Measurements from ENCODE around the gene ASCC1.
A peak's percentile ranks its signal among the peaks of the same experiment; 100 is the strongest.

The ASCC1 gene

GRCh38 chr10:72240371-72240770 is 24.3 kb upstream of the ASCC1 start:
- H3K4me3 ChIP-seq (ENCODE audit: low read depth in 1 of 2, low read length in 2 of 2) = no peak overlapping the region
- H3K9ac ChIP-seq (ENCODE audit: low read depth, low read length) = no peak overlapping the region
- ATAC-seq (ENCODE audit: insufficient read depth, low read depth) = no peak
- H3K27ac ChIP-seq (ENCODE audit: low read length) = no peak overlapping the region
- peaks cover 5% of the 10 kb centered on the region; the same call in 1 of the 2 replicates for H3K4me1 ChIP-seq (ENCODE audit: insufficient read depth, low read length)
- H3K27me3 ChIP-seq (ENCODE audit: insufficient read depth, low read length, poor library complexity) = no peaks in the 10 kb centered on the region
- no peaks in the 10 kb centered on the region for H3K9me3 ChIP-seq (ENCODE audit: insufficient read depth, low read length, severe bottlenecking)
- no peak for DNase-seq
- H3K36me3 ChIP-seq (ENCODE audit: insufficient read depth, low read length) = peaks cover 28% of the 10 kb centered on the region
- H3K4me2 ChIP-seq (ENCODE audit: insufficient read depth, low read length) = no peak overlapping the region
- H3K79me2 ChIP-seq (ENCODE audit: insufficient read depth, low read length) = no peaks in the 10 kb centered on the region
- TF ChIP-seq CTCF (IDR thresholded peaks at IDR 0.05; ENCODE audit: borderline replicate concordance, extremely low read depth, low read length, poor library complexity, severe bottlenecking) (no peak), EZH2 (IDR thresholded peaks at IDR 0.05; ENCODE audit: borderline replicate concordance, low read depth, low read length, severe bottlenecking) (no peak)
- H2AFZ ChIP-seq (ENCODE audit: low read depth, low read length) = no peak overlapping the region
- no peaks in the 10 kb centered on the region for H4K20me1 ChIP-seq (ENCODE audit: insufficient read depth, low read length)

GRCh38 chr10:72239409-72239808 is 23.3 kb upstream of the ASCC1 start:
- Histone ChIP-seq H2AFZ (ENCODE audit: low read depth, low read length) (no peak overlapping the region), H3K27me3 (ENCODE audit: insufficient read depth, low read length, poor library complexity) (no peaks in the 10 kb centered on the region), H3K4me1 (ENCODE audit: insufficient read depth, low read length) (peaks cover 5% of the 10 kb centered on the region; the same call in 1 of the 2 replicates), H3K9me3 (ENCODE audit: insufficient read depth, low read length, severe bottlenecking) (no peaks in the 10 kb centered on the region), H3K4me2 (ENCODE audit: insufficient read depth, low read length) (no peak overlapping the region), H3K4me3 (ENCODE audit: low read depth in 1 of 2, low read length in 2 of 2) (no peak overlapping the region), H3K9ac (ENCODE audit: low read depth, low read length) (no peak overlapping the region), H4K20me1 (ENCODE audit: insufficient read depth, low read length) (no peaks in the 10 kb centered on the region), H3K36me3 (ENCODE audit: insufficient read depth, low read length) (peaks cover 36% of the 10 kb centered on the region), H3K27ac (ENCODE audit: low read length) (0 out of 2 replicates have a peak overlapping the region, but pooled peaks have one; percentile 1), H3K79me2 (ENCODE audit: insufficient read depth, low read length) (no peaks in the 10 kb centered on the region)
- DNase-seq (no peak), ATAC-seq (ENCODE audit: insufficient read depth, low read depth) (no peak)
- TF ChIP-seq EZH2 (IDR thresholded peaks at IDR 0.05; ENCODE audit: borderline replicate concordance, low read depth, low read length, severe bottlenecking) = no peak
- TF ChIP-seq CTCF (IDR thresholded peaks at IDR 0.05; ENCODE audit: borderline replicate concordance, extremely low read depth, low read length, poor library complexity, severe bottlenecking) = no peak

- Histone ChIP-seq H3K4me3 (ENCODE audit: low read depth in 1 of 2, low read length in 2 of 2) (no peak overlapping the region), H3K79me2 (ENCODE audit: insufficient read depth, low read length) (no peaks in the 10 kb centered on the region), H3K9me3 (ENCODE audit: insufficient read depth, low read length, severe bottlenecking) (no peaks in the 10 kb centered on the region), H3K4me1 (ENCODE audit: insufficient read depth, low read length) (peaks cover 5% of the 10 kb centered on the region; the same call in 1 of the 2 replicates), H4K20me1 (ENCODE audit: insufficient read depth, low read length) (no peaks in the 10 kb centered on the region), H3K36me3 (ENCODE audit: insufficient read depth, low read length) (peaks cover 41% of the 10 kb centered on the region), H2AFZ (ENCODE audit: low read depth, low read length) (no peak overlapping the region), H3K4me2 (ENCODE audit: insufficient read depth, low read length) (no peak overlapping the region), H3K27me3 (ENCODE audit: insufficient read depth, low read length, poor library complexity) (no peaks in the 10 kb centered on the region), H3K9ac (ENCODE audit: low read depth, low read length) (no peak overlapping the region), H3K27ac (ENCODE audit: low read length) (no peak overlapping the region)
- ATAC-seq (ENCODE audit: insufficient read depth, low read depth) = no peak
- TF ChIP-seq EZH2 (IDR thresholded peaks at IDR 0.05; ENCODE audit: borderline replicate concordance, low read depth, low read length, severe bottlenecking) = no peak
- DNase-seq = no peak
Observed at GRCh38 chr10:72238392-72239175, 22.5 kb upstream of the ASCC1 start.

GRCh38 chr10:72235544-72236279 is 19.6 kb upstream of the ASCC1 start:
- no peak overlapping the region for H3K27ac ChIP-seq (ENCODE audit: low read length)
- TF ChIP-seq CTCF (IDR thresholded peaks at IDR 0.05; ENCODE audit: borderline replicate concordance, extremely low read depth, low read length, poor library complexity, severe bottlenecking) (no peak), EZH2 (IDR thresholded peaks at IDR 0.05; ENCODE audit: borderline replicate concordance, low read depth, low read length, severe bottlenecking) (no peak)
- H3K4me2 ChIP-seq (ENCODE audit: insufficient read depth, low read length) = no peak overlapping the region
- H3K79me2 ChIP-seq (ENCODE audit: insufficient read depth, low read length) = peaks cover 8% of the 10 kb centered on the region
- no peaks in the 10 kb centered on the region for H3K9me3 ChIP-seq (ENCODE audit: insufficient read depth, low read length, severe bottlenecking)
- no peak overlapping the region for H2AFZ ChIP-seq (ENCODE audit: low read depth, low read length)
- no peak overlapping the region for H3K4me3 ChIP-seq (ENCODE audit: low read depth in 1 of 2, low read length in 2 of 2)
- no peaks in the 10 kb centered on the region for H3K27me3 ChIP-seq (ENCODE audit: insufficient read depth, low read length, poor library complexity)
- DNase-seq = no peak
- no peak overlapping the region for H3K9ac ChIP-seq (ENCODE audit: low read depth, low read length)
- H4K20me1 ChIP-seq (ENCODE audit: insufficient read depth, low read length) = no peaks in the 10 kb centered on the region
- ATAC-seq (ENCODE audit: insufficient read depth, low read depth) = no peak
- no peaks in the 10 kb centered on the region for H3K4me1 ChIP-seq (ENCODE audit: insufficient read depth, low read length)
- peaks cover 60% of the 10 kb centered on the region for H3K36me3 ChIP-seq (ENCODE audit: insufficient read depth, low read length)

Data from DND-41 (cell line).